Fibroblast of skin of scalp (primary cell): ENCODE results near the gene PITHD1.
"Not testable (repeated sequence)": the region's sequence is repeated elsewhere in the genome, so short reads cannot be mapped to it uniquely, and the experiment has no call there.

Experiments used
- DNase-seq: peaks from one replicate; pipeline ENCODE4 v3.0.0-alpha.2; 2013

PITHD1 gene

GRCh38 chr1:23799570-23800399 lies 21.6 kb downstream of the PITHD1 start:
- no peak for DNase-seq

GRCh38 chr1:23800400-23801337 lies 22.5 kb downstream of the PITHD1 start, which contains the start of gene GALE:
TSS of gene GALE (minus strand) at chr1:23800754. CDS start at chr1:23799007, 1,747 bp downstream.
- DNase-seq: peak; percentile 95

- DNase-seq: no peak
Observed at GRCh38 chr1:23801338-23801748, 23.1 kb downstream of the PITHD1 start.

GRCh38 chr1:23801876-23802275 lies 23.7 kb downstream of the PITHD1 start:
- no peak for DNase-seq

DNA sequence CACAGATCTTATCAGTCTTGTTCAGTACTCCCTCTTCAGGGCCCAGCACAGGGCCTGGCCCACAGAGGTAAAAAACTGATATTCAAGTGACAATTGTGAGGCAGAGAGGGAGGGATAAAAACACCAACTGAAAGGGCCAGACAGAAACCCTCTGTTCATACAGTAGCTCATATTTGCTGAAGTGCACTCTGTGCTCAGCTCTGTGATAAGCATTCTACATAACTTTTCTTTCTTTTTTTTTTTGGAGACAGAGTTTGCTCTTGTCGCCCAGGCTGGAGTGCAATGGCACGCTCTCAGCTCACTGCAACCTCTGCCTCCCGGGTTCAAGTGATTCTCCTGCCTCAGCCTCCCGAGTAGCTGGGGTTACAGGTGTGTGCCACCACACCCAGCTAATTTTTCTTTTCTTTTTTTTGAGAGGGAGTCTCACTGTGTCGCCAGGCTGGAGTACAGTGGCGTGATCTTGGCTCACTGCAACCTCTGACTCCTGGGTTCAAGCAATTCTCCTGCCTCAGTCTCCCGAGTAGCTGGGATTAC lies 24.7 kb downstream of the PITHD1 start:
- DNase-seq: not testable (repeated sequence)

GRCh38 chr1:23803674-23804073 lies 25.5 kb downstream of the PITHD1 start:
- no peak for DNase-seq

DNA sequence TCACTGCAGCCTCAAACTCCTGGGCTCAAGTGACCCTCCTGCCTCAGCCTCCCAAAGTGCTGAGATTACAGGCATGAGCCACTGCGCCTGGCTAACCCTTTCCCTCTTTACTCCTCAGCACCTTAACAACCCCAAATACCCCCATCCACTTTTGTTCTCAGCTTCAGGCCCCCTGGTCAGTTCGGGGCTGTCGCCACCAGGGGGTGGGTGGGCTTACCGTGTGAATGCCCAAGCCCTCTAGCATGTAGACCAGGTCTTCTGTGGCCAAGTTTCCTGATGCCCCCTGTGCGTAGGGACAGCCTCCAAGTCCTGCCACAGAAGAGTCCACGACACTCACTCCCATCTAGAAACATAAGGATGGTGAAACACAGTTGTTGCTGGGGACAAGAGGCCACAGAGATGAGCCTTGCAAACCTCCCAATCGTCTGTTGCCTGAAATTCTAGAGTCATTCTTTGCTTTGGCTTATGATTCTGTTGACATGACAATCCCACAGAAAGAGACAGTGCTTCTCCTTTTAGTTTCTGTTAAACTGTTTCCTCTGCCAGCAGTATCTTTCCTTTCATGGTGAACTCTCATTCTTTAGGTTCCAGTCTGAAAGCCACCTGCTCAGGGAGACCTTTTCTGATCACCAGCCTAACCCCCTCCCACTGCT lies 26.1 kb downstream of the PITHD1 start:
- DNase-seq: no peak

DNA sequence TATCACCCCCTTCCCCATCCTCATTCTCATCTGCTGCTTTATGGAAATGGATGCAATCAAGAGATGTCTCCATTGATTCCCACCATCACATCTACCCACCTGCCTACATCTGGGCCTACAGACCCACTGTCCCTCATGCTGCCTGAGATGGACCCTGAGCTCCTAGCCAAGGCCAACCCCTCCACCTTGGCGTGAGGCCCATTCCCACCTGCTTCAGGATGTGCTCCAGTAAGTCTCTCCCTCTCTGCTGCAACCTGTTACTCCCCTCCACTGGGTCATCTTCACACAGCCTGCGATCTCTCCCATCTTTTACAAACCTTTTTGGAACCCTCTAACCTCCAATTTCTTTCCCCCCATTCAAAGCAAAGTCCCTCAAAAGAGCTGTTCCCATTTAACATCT lies 26.8 kb downstream of the PITHD1 start:
- DNase-seq: no peak

DNA sequence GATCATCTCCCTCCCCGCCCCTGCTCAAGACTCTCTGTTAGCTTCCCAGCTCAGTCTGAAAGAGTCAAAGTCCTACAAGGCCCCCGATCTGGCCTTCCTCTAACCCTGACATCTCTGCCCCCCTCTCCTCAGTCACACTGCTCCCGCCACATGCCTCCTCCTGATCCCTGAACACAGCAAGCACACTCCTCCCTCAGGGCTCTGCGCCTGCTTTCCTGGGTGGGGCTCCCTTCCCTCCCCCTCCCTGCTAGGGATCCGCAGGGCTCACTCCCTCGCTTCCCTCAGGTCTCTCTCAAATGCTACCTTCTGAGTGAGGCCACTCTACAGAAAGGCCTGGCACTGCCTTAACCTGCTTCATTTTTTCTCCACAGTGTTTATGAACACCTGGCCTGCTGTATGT lies 28.1 kb downstream of the PITHD1 start:
- no peak for DNase-seq

DNA sequence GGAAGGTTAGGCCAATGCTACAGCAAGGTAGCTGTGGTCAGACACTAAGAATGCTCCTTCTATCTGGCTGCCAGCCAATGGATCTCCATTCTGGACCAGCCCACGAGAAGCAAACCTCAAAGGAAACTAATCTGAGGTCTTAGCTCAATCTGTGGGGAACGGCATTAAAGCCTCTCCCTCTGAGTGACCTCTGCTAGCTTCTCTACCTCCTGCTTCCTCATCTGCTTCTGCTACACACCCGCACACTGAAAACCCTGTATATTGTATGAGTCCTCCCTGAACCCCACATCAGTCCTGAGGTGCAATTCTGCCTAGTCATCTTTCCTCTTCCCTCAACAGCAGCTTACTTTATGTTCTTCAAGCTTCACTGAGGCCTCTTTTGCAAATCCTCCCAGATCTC lies 29.2 kb downstream of the PITHD1 start:
- no peak for DNase-seq

DNA sequence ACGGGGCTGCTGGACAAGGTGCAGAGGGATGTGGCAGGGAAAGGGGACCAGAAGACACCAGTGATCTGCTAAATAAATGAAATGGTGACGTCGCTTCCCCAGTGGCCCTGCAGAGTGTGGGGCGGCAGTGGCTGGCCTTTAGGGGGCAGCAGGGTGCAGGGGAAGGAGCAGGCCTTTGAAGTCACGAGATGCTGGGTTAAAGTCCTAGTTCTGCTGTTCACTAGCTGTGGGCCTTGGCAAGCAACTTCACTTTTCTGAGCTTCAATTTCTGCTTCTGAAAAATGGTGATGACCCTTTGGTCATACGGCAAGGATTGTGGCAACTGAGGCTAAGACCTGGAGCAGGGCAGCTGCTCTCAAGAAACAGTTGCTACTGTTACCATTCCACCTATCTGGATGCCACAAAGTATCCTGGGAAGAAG lies 31.5 kb downstream of the PITHD1 start:
- peak; percentile 67 for DNase-seq

- no peak for DNase-seq
Observed at GRCh38 chr1:23810818-23811540, 32.8 kb downstream of the PITHD1 start.

DNA sequence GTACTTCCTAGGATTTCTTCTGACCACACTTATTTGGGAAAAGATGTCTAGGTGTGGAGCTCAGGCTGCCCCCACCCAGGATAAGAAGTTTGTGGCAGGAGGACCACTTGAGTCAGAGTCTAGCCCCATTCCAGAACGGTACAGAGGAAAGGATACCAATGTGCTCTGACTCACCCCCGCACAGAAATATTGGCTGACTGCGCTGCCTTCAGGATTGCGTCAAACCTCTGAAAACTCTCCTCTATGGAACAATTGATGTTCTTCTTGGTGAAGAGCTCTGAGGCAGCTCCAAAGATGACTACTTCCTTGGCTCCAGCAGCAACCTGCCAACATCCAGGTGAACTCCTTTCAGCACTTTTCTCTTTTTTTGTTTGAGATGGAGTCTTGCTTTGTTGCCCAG lies 35.8 kb downstream of the PITHD1 start:
- DNase-seq: no peak

DNA sequence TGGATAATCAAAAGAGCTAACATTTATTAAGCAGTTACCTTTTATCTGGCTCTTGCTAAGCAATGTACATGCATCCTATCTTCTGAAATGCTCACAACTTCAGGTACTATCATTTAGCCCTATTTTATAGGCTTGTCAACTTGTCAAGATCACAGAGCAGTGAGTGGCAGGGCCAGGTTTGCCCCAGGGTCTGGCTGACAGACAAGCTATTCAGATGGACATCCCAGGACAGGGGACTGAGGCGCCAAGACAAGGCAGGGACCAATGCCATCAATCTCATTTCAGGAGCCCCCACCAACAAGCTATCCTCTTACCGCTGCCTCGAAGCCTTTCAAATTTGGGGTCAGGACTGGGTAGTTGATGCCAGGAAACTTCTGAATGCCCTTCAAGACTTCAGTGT lies 38.1 kb downstream of the PITHD1 start:
- no peak for DNase-seq

DNA sequence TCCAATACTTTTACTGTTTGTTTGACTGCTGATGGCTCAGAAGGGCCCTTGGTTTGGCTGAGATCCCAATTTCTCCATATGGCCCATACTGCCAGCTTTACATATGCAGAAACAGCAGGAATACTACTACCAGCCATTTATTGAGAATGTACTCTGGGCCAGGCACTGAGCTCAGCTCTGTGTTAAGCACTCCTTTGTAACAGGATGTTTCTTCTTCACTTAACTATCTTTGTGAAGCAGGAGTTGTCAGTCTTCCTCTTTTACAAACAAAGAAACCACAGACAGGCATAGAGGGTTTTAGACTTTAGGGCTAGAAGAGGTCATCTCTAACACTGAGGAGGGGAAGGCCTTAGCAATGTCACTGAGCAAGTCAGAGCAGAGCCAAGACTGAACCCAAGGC lies 38.7 kb downstream of the PITHD1 start:
- DNase-seq: no peak

GRCh38 chr1:23817633-23818032 lies 39.4 kb downstream of the PITHD1 start:
- no peak for DNase-seq

DNA sequence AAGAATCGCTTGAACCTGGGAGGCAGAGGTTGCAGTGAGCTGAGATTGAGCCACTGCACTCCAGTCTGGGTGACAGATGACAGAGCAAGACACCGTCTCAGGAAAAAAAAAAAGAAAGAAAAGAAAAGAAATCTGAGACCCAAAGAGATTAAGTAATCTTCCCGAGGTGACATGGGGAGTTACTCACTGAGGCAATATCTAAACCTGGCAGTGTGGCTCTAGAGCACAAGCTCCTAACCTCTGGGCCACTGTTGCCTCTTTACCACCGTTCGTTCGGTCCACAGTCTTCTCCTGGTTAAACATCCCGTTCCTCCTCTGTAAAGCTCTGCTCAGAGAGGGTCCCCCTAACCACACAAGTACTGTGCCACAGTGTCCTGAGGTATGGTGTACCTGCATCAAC lies 45.5 kb downstream of the PITHD1 start:
- DNase-seq: no peak

DNA sequence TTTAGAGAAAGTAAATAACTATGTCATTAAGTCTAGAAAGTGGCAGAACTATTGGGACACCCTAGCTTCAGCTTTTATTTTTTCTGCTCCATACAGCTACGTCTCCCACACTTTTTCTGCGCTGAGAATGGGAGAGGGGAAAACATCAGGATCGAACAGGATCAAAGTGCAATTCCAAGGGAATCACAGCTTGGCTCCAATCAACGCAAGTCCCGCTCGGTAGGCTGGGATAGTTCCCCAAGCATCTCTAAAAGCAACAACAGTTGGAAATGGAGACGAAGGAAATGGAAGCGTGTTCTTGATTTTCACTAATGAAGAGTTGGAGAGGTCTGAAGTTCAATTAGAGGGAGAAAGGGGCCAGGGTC lies 46.5 kb downstream of the PITHD1 start:
- DNase-seq: no peak

GRCh38 chr1:23825076-23825761 lies 47.0 kb downstream of the PITHD1 start, which contains the start of gene HMGCL:
TSS of gene HMGCL (minus strand) at chr1:23825429. CDS start at chr1:23825415, 14 bp downstream.
- peak; percentile 90 for DNase-seq

- no peak for DNase-seq
Observed at GRCh38 chr1:23825762-23826522, 47.7 kb downstream of the PITHD1 start.
